HCT116 (cell line): ENCODE data around the gene PRDM11. TPM values are rescaled to one million over a fixed set of nuclear protein-coding genes. Genes with fewer than 3 reads are reported as not detected.

Experiments
- ATAC-seq: fragments of 200-7000 bp; cut with Tn5 transposase; 2 replicates; pipeline ENCODE4 v1.9.1; 2020; ENCODE audit warnings: mild to moderate bottlenecking, moderate library complexity
- BruUV-seq: library from RNA; stranded (reverse); fragments of 400-500 nt; replicated peaks from 2 replicates; lab custom pipeline; 2021; lab: Mats Ljungman, UMichigan
- CTCF ChIA-PET: fragments of 300-600 bp; sonication (Branson Sonifier 250); formaldehyde crosslinking; loops from one replicate; lab custom pipeline; 2021; ENCODE audit warnings: antibody characterized with exemption; lab: Charles Lee
- POLR2A ChIA-PET: fragments of 300-600, 350-600 bp; sonication (Branson Sonifier 250); formaldehyde crosslinking; loops from one replicate; lab custom pipeline; 2021; ENCODE audit warnings: antibody characterized with exemption; lab: Charles Lee
- RAD21 ChIA-PET, 2 experiments: fragments of 300-600 bp; sonication (Branson Sonifier 250); formaldehyde crosslinking; loops; one replicate each; lab custom pipeline; 2023; ENCODE audit warnings: low total read pairs in 2 of 2; ENCODE audit not compliant: uncharacterized antibody in 2 of 2, unreplicated experiment in 2 of 2, low non-redundant PET in 1 of 2; lab: Charles Lee
- DNase-seq: peaks from one replicate; pipeline ENCODE4 v3.0.0-alpha.2; 2010; ENCODE audit warnings: low read depth, low spot score
- H2AFZ ChIP-seq: fragments of 200-600 bp; shearing (Covaris generic), sonication (generic); 2 replicates; pipeline ENCODE4 v1.6.1; 2017; ENCODE audit warnings: low read depth, mixed run types, mixed read lengths, antibody characterized with exemption, low read length; ENCODE audit not compliant: poor library complexity, severe bottlenecking
- H3K27ac ChIP-seq: 2 replicates; pipeline ENCODE4 v1.5.1; 2012; ENCODE audit warnings: low read depth, low read length
- H3K27me3 ChIP-seq: fragments of 200-600 bp; sonication (generic); 2 replicates; pipeline ENCODE4 v1.6.1; 2016; ENCODE audit warnings: mixed run types, low read length, mixed read lengths; ENCODE audit not compliant: insufficient read depth
- H3K36me3 ChIP-seq, 2 experiments: fragments of 200-500 bp in 1 of 2; fragments of 200-600 bp in 1 of 2; sonication (Bioruptor generic) in 1 of 2; sonication (generic) in 1 of 2; 2 replicates each; pipeline versions ENCODE4 v1.5.1 to v1.6.1; 2014 to 2016; ENCODE audit warnings: low read length in 2 of 2, inconsistent platforms in 1 of 2, mixed read lengths in 1 of 2, mixed run types in 1 of 2; ENCODE audit not compliant: insufficient read depth in 2 of 2, control insufficient read depth in 1 of 2
- H3K4me1 ChIP-seq, 2 experiments: fragments of 200-600 bp in 1 of 2; sonication (generic) in 1 of 2; 2 replicates each; pipeline versions ENCODE4 v1.5.1 to v1.6.1; 2012 to 2017; ENCODE audit warnings: low read length in 2 of 2, inconsistent platforms in 1 of 2, mild to moderate bottlenecking in 1 of 2, mixed read lengths in 1 of 2, mixed run types in 1 of 2, moderate library complexity in 1 of 2; ENCODE audit not compliant: insufficient read depth in 2 of 2, control insufficient read depth in 1 of 2
- H3K4me2 ChIP-seq: fragments of 200-600 bp; sonication (generic); 2 replicates; pipeline ENCODE4 v1.6.1; 2017; ENCODE audit warnings: mixed run types, low read length, mixed read lengths
- H3K4me3 ChIP-seq, 2 experiments: fragments of 200-600 bp in 1 of 2; sonication (generic) in 1 of 2; replicated peaks in 1 of 2; 2 replicates each; pipeline ENCODE4 v1.5.1; 2011 to 2016; ENCODE audit warnings: low read length in 2 of 2, control low read depth in 1 of 2, low read depth in 1 of 2, mild to moderate bottlenecking in 1 of 2, mixed read lengths in 1 of 2, mixed run types in 1 of 2
- H3K79me2 ChIP-seq: fragments of 200-600 bp; sonication (generic); 2 replicates; pipeline ENCODE4 v1.6.1; 2017; ENCODE audit warnings: mild to moderate bottlenecking, mixed run types, low read length, moderate library complexity, mixed read lengths; ENCODE audit not compliant: insufficient read depth
- H3K9ac ChIP-seq: fragments of 200-600 bp; sonication (generic); 2 replicates; pipeline ENCODE4 v1.6.1; 2016; ENCODE audit warnings: low read length, mixed read lengths
- H3K9me2 ChIP-seq: fragments of 200-600 bp; sonication (generic), shearing (Covaris generic); 2 replicates; pipeline ENCODE4 v1.6.1; 2017; ENCODE audit warnings: mixed run types, mild to moderate bottlenecking, moderate library complexity; ENCODE audit not compliant: insufficient read depth
- H3K9me3 ChIP-seq, 2 experiments: fragments of 200-500 bp in 1 of 2; fragments of 200-600 bp in 1 of 2; sonication (Bioruptor generic) in 1 of 2; sonication (generic) in 1 of 2; 2 replicates each; pipeline ENCODE4 v1.6.1; 2014 to 2017; ENCODE audit warnings: low read length in 2 of 2, mixed read lengths in 2 of 2, inconsistent platforms in 1 of 2, low read depth in 1 of 2, mild to moderate bottlenecking in 1 of 2, mixed run types in 1 of 2, moderate library complexity in 1 of 2; ENCODE audit not compliant: control insufficient read depth in 1 of 2, insufficient read depth in 1 of 2
- H4K20me1 ChIP-seq: fragments of 200-600 bp; sonication (generic), shearing (Covaris generic); 2 replicates; pipeline ENCODE4 v1.6.1; 2017; ENCODE audit warnings: mixed run types, mild to moderate bottlenecking, moderate library complexity; ENCODE audit not compliant: insufficient read depth
- ATF3 ChIP-seq: IDR thresholded peaks from 2 replicates; pipeline ENCODE4 v1.6.1; 2012
- CEBPB ChIP-seq: IDR thresholded peaks from 2 replicates; pipeline ENCODE4 v1.6.1; 2012; ENCODE audit warnings: low read depth
- CTCF ChIP-seq, 3 experiments: fragments of 200-600 bp in 1 of 3; sonication (generic) in 1 of 3; IDR thresholded peaks in 2 of 3; conservative IDR thresholded peaks in 1 of 3; 2 replicates each; pipeline ENCODE4 v1.5.1; 2012 to 2017; ENCODE audit warnings: low read depth in 2 of 3, low read length in 2 of 3, antibody characterized with exemption in 1 of 3, borderline replicate concordance in 1 of 3, control low read depth in 1 of 3, mild to moderate bottlenecking in 1 of 3, mixed read lengths in 1 of 3, mixed run types in 1 of 3, moderate library complexity in 1 of 3; ENCODE audit not compliant: insufficient read depth in 1 of 3
- EGR1 ChIP-seq: IDR thresholded peaks from 2 replicates; pipeline ENCODE4 v1.6.1; 2012; ENCODE audit warnings: low read depth
- ELF1 ChIP-seq: IDR thresholded peaks from 2 replicates; pipeline ENCODE4 v1.6.1; 2012; ENCODE audit warnings: low read depth, borderline replicate concordance
- EZH2phosphoT487 ChIP-seq: fragments of 200-600 bp; IDR thresholded peaks from 2 replicates; pipeline ENCODE4 v1.6.1; 2018; ENCODE audit warnings: antibody characterized with exemption, borderline replicate concordance
- FOSL1 ChIP-seq: IDR thresholded peaks from 2 replicates; pipeline ENCODE4 v1.6.1; 2012; ENCODE audit warnings: low read depth
- MAX ChIP-seq: IDR thresholded peaks from 2 replicates; pipeline ENCODE4 v1.6.1; 2012
- RAD21 ChIP-seq: IDR thresholded peaks from 2 replicates; pipeline ENCODE4 v1.6.1; 2012; ENCODE audit warnings: low read depth, mild to moderate bottlenecking
- SIN3A ChIP-seq: IDR thresholded peaks from 2 replicates; pipeline ENCODE4 v1.6.1; 2012; ENCODE audit warnings: low read depth
- SP1 ChIP-seq: IDR thresholded peaks from 2 replicates; pipeline ENCODE4 v1.6.1; 2012; ENCODE audit warnings: low read depth
- TCF7L2 ChIP-seq: IDR thresholded peaks from 2 replicates; pipeline ENCODE4 v1.7.0; 2011; ENCODE audit warnings: borderline replicate concordance, inconsistent platforms; ENCODE audit not compliant: insufficient read depth, insufficient read length; ENCODE audit errors: extremely low read depth
- YY1 ChIP-seq: IDR thresholded peaks from 2 replicates; pipeline ENCODE4 v1.6.1; 2011; ENCODE audit warnings: low read length, low read depth, moderate library complexity, mild to moderate bottlenecking; ENCODE audit not compliant: insufficient replicate concordance; ENCODE audit errors: extremely low read depth
- ZNF274 ChIP-seq: fragments of 200-500 bp; sonication (Bioruptor generic); IDR thresholded peaks from 2 replicates; pipeline ENCODE4 v1.6.1; 2014; ENCODE audit warnings: mild to moderate bottlenecking, low read depth, low read length, inconsistent platforms
- intact Hi-C: fragments of 100-400 bp; cut with micrococcal nuclease; formaldehyde crosslinking; loops from 2 replicates; pipeline ENCODE4 v1.10.0; 2022
- total RNA-seq: library from RNA; stranded (reverse); gene quantifications from one replicate; pipeline ENCODE4 v1.2.1, GENCODE V29; 2021; ENCODE audit not compliant: unreplicated experiment

The PRDM11 gene
- total RNA-seq, 1 experiment from 2014 or later, result 9.3 TPM

GRCh38 chr11:45219411-45219810 lies 73.0 kb downstream of the PRDM11 start:
- Histone ChIP-seq H3K36me3 (no peaks in the 10 kb centered on the region), H3K79me2 (no peaks in the 10 kb centered on the region), H3K9me3 (no peaks in the 10 kb centered on the region), H3K4me1 (no peaks in the 10 kb centered on the region), H4K20me1 (no peaks in the 10 kb centered on the region), H3K27ac (no peak overlapping the region), H3K9me2 (no peaks in the 10 kb centered on the region), H3K4me2 (no peak overlapping the region), H3K27me3 (no peaks in the 10 kb centered on the region), H3K9ac (no peak overlapping the region), H3K4me3 (no peak overlapping the region), H2AFZ (no peak overlapping the region)
- DNase-seq (no peak), ATAC-seq (no peak)
- ChIA-PET POLR2A (no interaction called here), CTCF (no interaction called here), RAD21 (no interaction called here)
- TF ChIP-seq ZNF274 (no peak), CEBPB (no peak), MAX (no peak), SP1 (no peak), EZH2phosphoT487 (no peak), SIN3A (no peak), EGR1 (no peak), ATF3 (no peak), RAD21 (no peak), ELF1 (no peak), CTCF (IDR thresholded peaks at IDR 0.05 in 2 of 3, conservative IDR thresholded peaks at IDR 0.05 in 1 of 3; ENCODE audit: borderline replicate concordance in 1 of 3, insufficient read depth in 1 of 3, low read depth in 2 of 3, low read length in 2 of 3) (no peak), TCF7L2 (no peak), YY1 (no peak), FOSL1 (no peak)
- intact Hi-C loops, result no loop called here
- BruUV-seq, result no TSS peak
